Measurements from ENCODE around the gene INTS12.

The INTS12 gene

GRCh38 chr4:105683038-105683437 is 25.5 kb downstream of the INTS12 start:
- DNase-seq (no peak), ATAC-seq (no peak)

- no peak for ATAC-seq
- no peak for DNase-seq
These were observed 29.3 kb downstream of the INTS12 start for GRCh38 chr4:105679186-105679585.

GRCh38 chr4:105677709-105678108 is 30.8 kb downstream of the INTS12 start:
- DNase-seq (no peak), ATAC-seq (no peak)

- ATAC-seq: no peak
These were observed 34.5 kb downstream of the INTS12 start for GRCh38 chr4:105674011-105674410.

GRCh38 chr4:105671301-105671700 is 37.2 kb downstream of the INTS12 start:
- DNase-seq (no peak), ATAC-seq (no peak)

More at GRCh38 chr4:105674011-105674410, 34.5 kb downstream of the INTS12 start:
- no peak for DNase-seq

- ATAC-seq (no peak), DNase-seq (no peak)
These were observed 37.8 kb downstream of the INTS12 start for GRCh38 chr4:105670684-105671083.

GRCh38 chr4:105666693-105667092 is 41.8 kb downstream of the INTS12 start:
- DNase-seq: no peak
- ATAC-seq: no peak

- DNase-seq (no peak), ATAC-seq (no peak)
These were observed 45.4 kb downstream of the INTS12 start for GRCh38 chr4:105662935-105663675.

- DNase-seq (no peak), ATAC-seq (no peak)
These were observed 47.5 kb downstream of the INTS12 start for GRCh38 chr4:105661028-105661427.

GRCh38 chr4:105659190-105659589 is 49.3 kb downstream of the INTS12 start:
- no peak for ATAC-seq
- no peak for DNase-seq

GRCh38 chr4:105657117-105657765 is 51.2 kb downstream of the INTS12 start:
- no peak for ATAC-seq
- DNase-seq: no peak

GRCh38 chr4:105652286-105652888 is 56.1 kb downstream of the INTS12 start:
- DNase-seq: no peak
- ATAC-seq: no peak

GRCh38 chr4:105651884-105652283 is 56.6 kb downstream of the INTS12 start:
- ATAC-seq (no peak), DNase-seq (no peak)

- DNase-seq (no peak), ATAC-seq (no peak)
These were observed 58.3 kb downstream of the INTS12 start for GRCh38 chr4:105650190-105650589.

GRCh38 chr4:105645440-105645839 is 63.0 kb downstream of the INTS12 start:
- DNase-seq (no peak), ATAC-seq (no peak)

- DNase-seq: no peak
- no peak for ATAC-seq
These were observed 64.2 kb downstream of the INTS12 start for GRCh38 chr4:105644257-105644656.

- DNase-seq (no peak), ATAC-seq (no peak)
These were observed 66.6 kb downstream of the INTS12 start for GRCh38 chr4:105641845-105642244.

- ATAC-seq: no peak
- no peak for DNase-seq
These were observed 70.9 kb downstream of the INTS12 start for GRCh38 chr4:105637408-105638176.

- DNase-seq (no peak), ATAC-seq (no peak)
These were observed 73.9 kb downstream of the INTS12 start for GRCh38 chr4:105634402-105635080.

- no peak for DNase-seq
- ATAC-seq: no peak
These were observed 75.2 kb downstream of the INTS12 start for GRCh38 chr4:105633241-105633640.

Measured in stimulated activated naive CD8-positive, alpha-beta T cell treated with anti-CD3 and anti-CD28 coated beads, Interleukin-15, Interleukin-2, amounts not matched to agents 100 U/mL and 50 U/mL, for 24 hours (primary cell).